H1 (cell line): Measurements from ENCODE around the gene MYO5A. TPM values are rescaled to one million over a fixed set of nuclear protein-coding genes. Genes with fewer than 3 reads are reported as not detected.

Experiments
- CTCF ChIA-PET: fragments of 300-600 bp; sonication (Branson Sonifier 250); formaldehyde crosslinking; loops from one replicate; lab custom pipeline; 2021; ENCODE audit not compliant: partially characterized antibody; lab: Charles Lee
- POLR2A ChIA-PET: fragments of 300-600 bp; sonication (Branson Sonifier 250); formaldehyde crosslinking; loops from one replicate; lab custom pipeline; 2021; ENCODE audit warnings: inconsistent platforms; ENCODE audit not compliant: partially characterized antibody; lab: Charles Lee
- DNase-seq, 2 experiments: peaks; one replicate each; pipeline versions ENCODE4 v3.0.0 to v3.0.0-alpha.2; 2010 to 2022; ENCODE audit warnings: low spot score in 2 of 2, low read depth in 1 of 2, mixed read lengths in 1 of 2
- FAIRE-seq: peaks from 2 replicates; lab custom pipeline; 2011; peaks lifted over from hg19 to GRCh38; lab: Jason Lieb, UNC
- H2AFZ ChIP-seq: 2 replicates; pipeline ENCODE4 v1.8.1; 2012; ENCODE audit warnings: low read length, inconsistent platforms
- H2AK5ac ChIP-seq: 2 replicates; pipeline ENCODE4 v1.6.1; 2013; ENCODE audit warnings: low read depth, low read length
- H2BK120ac ChIP-seq: replicated peaks from 2 replicates; pipeline ENCODE3; 2013; ENCODE audit warnings: low read depth, low read length, inconsistent platforms
- H2BK12ac ChIP-seq: 2 replicates; pipeline ENCODE4 v1.6.1; 2013; ENCODE audit warnings: low read depth, low read length
- H2BK15ac ChIP-seq: 2 replicates; pipeline ENCODE4 v1.6.1; 2013; ENCODE audit warnings: low read length
- H2BK20ac ChIP-seq: 2 replicates; pipeline ENCODE4 v1.6.1; 2013; ENCODE audit warnings: low read length
- H2BK5ac ChIP-seq: 2 replicates; pipeline ENCODE4 v1.6.1; 2013; ENCODE audit warnings: low read depth, low read length
- H3K14ac ChIP-seq: 2 replicates; pipeline ENCODE4 v1.6.1; 2013; ENCODE audit warnings: inconsistent platforms; ENCODE audit not compliant: insufficient read length
- H3K18ac ChIP-seq: 2 replicates; pipeline ENCODE4 v1.6.1; 2013; ENCODE audit warnings: low read length; ENCODE audit errors: extremely low read depth
- H3K23ac ChIP-seq: 2 replicates; pipeline ENCODE4 v1.6.1; 2013; ENCODE audit warnings: inconsistent platforms; ENCODE audit not compliant: insufficient read length
- H3K23me2 ChIP-seq: 2 replicates; pipeline ENCODE4 v1.6.1; 2013; ENCODE audit warnings: low read depth, low read length
- H3K27ac ChIP-seq: 2 replicates; pipeline ENCODE4 v1.6.1; 2011; ENCODE audit warnings: low read depth, low read length, inconsistent platforms
- H3K27me3 ChIP-seq, 4 experiments: replicated peaks in 1 of 4; 1 replicate in 1 of 4; 2 replicates in 3 of 4; pipeline versions ENCODE4 v1.6.1 to v1.8.1; 2011 to 2013; ENCODE audit warnings: low read length in 3 of 4, mild to moderate bottlenecking in 3 of 4, inconsistent platforms in 2 of 4, mixed read lengths in 2 of 4, moderate library complexity in 1 of 4; ENCODE audit not compliant: control insufficient read depth in 3 of 4, insufficient read depth in 3 of 4; ENCODE audit errors: extremely low read depth in 1 of 4
- H3K36me3 ChIP-seq, 4 experiments: 2 replicates each; pipeline versions ENCODE4 v1.6.1 to v1.8.1; 2011 to 2013; ENCODE audit warnings: mild to moderate bottlenecking in 4 of 4, low read length in 3 of 4, moderate library complexity in 2 of 4, control low read depth in 1 of 4, inconsistent platforms in 1 of 4; ENCODE audit not compliant: insufficient read depth in 4 of 4, control insufficient read depth in 2 of 4
- H3K4ac ChIP-seq: replicated peaks from 2 replicates; pipeline ENCODE3; 2013; ENCODE audit warnings: low read length, low read depth, mixed read lengths, inconsistent platforms; ENCODE audit not compliant: insufficient read length
- H3K4me1 ChIP-seq, 4 experiments: replicated peaks in 1 of 4; 1 replicate in 1 of 4; 2 replicates in 3 of 4; pipeline versions ENCODE4 v1.6.1 to v1.8.1; 2011 to 2013; ENCODE audit warnings: low read length in 3 of 4, inconsistent platforms in 2 of 4, mixed read lengths in 1 of 4; ENCODE audit not compliant: insufficient read depth in 4 of 4, control insufficient read depth in 3 of 4
- H3K4me2 ChIP-seq, 2 experiments: 2 replicates each; pipeline versions ENCODE4 v1.6.1 to v1.8.1; 2011 to 2013; ENCODE audit warnings: low read depth in 2 of 2, low read length in 2 of 2, control low read depth in 1 of 2, inconsistent platforms in 1 of 2, mild to moderate bottlenecking in 1 of 2; ENCODE audit not compliant: insufficient read depth in 1 of 2
- H3K4me3 ChIP-seq, 4 experiments: fragments of 200-600, 300-600 bp in 1 of 4; sonication (generic), shearing (Covaris generic), sonication (Bioruptor Twin) in 1 of 4; 2 replicates each; pipeline versions ENCODE4 v1.5.1 to v1.8.1; 2011 to 2016; ENCODE audit warnings: low read length in 4 of 4, low read depth in 3 of 4, control low read depth in 2 of 4, inconsistent platforms in 2 of 4, mild to moderate bottlenecking in 2 of 4, mixed read lengths in 1 of 4, moderate library complexity in 1 of 4; ENCODE audit not compliant: insufficient read depth in 2 of 4; ENCODE audit errors: extremely low read depth in 1 of 4
- H3K56ac ChIP-seq: replicated peaks from 2 replicates; pipeline ENCODE3; 2013; ENCODE audit warnings: low read depth, mild to moderate bottlenecking, mixed read lengths, low read length, inconsistent platforms; ENCODE audit not compliant: insufficient read length
- H3K79me1 ChIP-seq: 2 replicates; pipeline ENCODE4 v1.6.1; 2013; ENCODE audit warnings: low read depth, low read length, control low read depth
- H3K79me2 ChIP-seq, 2 experiments: 2 replicates each; pipeline versions ENCODE4 v1.6.1 to v1.8.1; 2012 to 2013; ENCODE audit warnings: low read length in 2 of 2, mild to moderate bottlenecking in 2 of 2, inconsistent platforms in 1 of 2; ENCODE audit not compliant: insufficient read depth in 2 of 2, control insufficient read depth in 1 of 2
- H3K9ac ChIP-seq, 4 experiments: replicated peaks in 1 of 4; 1 replicate in 1 of 4; 2 replicates in 3 of 4; pipeline versions ENCODE4 v1.6.1 to v1.8.1; 2011 to 2013; ENCODE audit warnings: low read depth in 3 of 4, low read length in 3 of 4, control low read depth in 2 of 4, mild to moderate bottlenecking in 2 of 4, moderate library complexity in 2 of 4, inconsistent platforms in 1 of 4; ENCODE audit errors: extremely low read depth in 1 of 4
- H3K9me3 ChIP-seq, 2 experiments: 2 replicates each; pipeline versions ENCODE4 v1.6.1 to v1.8.1; 2012 to 2013; ENCODE audit warnings: mild to moderate bottlenecking in 2 of 2, moderate library complexity in 2 of 2, control low read depth in 1 of 2, inconsistent platforms in 1 of 2, low read depth in 1 of 2, low read length in 1 of 2, mixed read lengths in 1 of 2; ENCODE audit not compliant: insufficient read depth in 2 of 2
- H4K20me1 ChIP-seq, 2 experiments: replicated peaks in 1 of 2; 2 replicates each; pipeline versions ENCODE3 to v1.8.1; 2011 to 2013; ENCODE audit warnings: inconsistent platforms in 2 of 2, low read length in 2 of 2, mild to moderate bottlenecking in 1 of 2; ENCODE audit not compliant: insufficient read depth in 2 of 2, control insufficient read depth in 1 of 2
- H4K5ac ChIP-seq: 2 replicates; pipeline ENCODE4 v1.6.1; 2013; ENCODE audit warnings: low read length, low read depth, mixed read lengths, inconsistent platforms; ENCODE audit not compliant: insufficient read length
- H4K8ac ChIP-seq: 2 replicates; pipeline ENCODE4 v1.8.0; 2013; ENCODE audit warnings: mild to moderate bottlenecking, moderate library complexity, low read length, inconsistent platforms; ENCODE audit not compliant: insufficient read depth; ENCODE audit errors: extremely low read depth
- H4K91ac ChIP-seq: replicated peaks from 2 replicates; pipeline ENCODE3; 2013; ENCODE audit warnings: low read length, mixed read lengths, inconsistent platforms; ENCODE audit not compliant: insufficient read length
- BRCA1 ChIP-seq: IDR thresholded peaks from 2 replicates; pipeline ENCODE4 v1.6.1; 2012; ENCODE audit warnings: low read depth, low read length, improper control_type of control experiment
- SIRT6 ChIP-seq: IDR thresholded peaks from one replicate; pipeline ENCODE4 v1.7.1; 2012; ENCODE audit warnings: low read length, inconsistent platforms
- WGBS, 2 experiments: shearing (Covaris generic) in 1 of 2; methylation state at CpG; one replicate each; pipeline versions ENCODE4 v1.1.6 to v1.1.7; 2013 to 2015; ENCODE audit warnings: low lambda C conversion rate in 2 of 2, mixed read lengths in 2 of 2, inconsistent platforms in 1 of 2, low coverage in 1 of 2, missing lambda C conversion rate in 1 of 2; ENCODE audit not compliant: insufficient replicate concordance in 2 of 2, insufficient coverage in 1 of 2, insufficient read length in 1 of 2; ENCODE audit errors: extremely low coverage in 1 of 2, missing lambda C conversion rate in 1 of 2; 5-methylcytosine and 5-hydroxymethylcytosine counted together
- polyA plus RNA-seq, 7 experiments: library from polyadenylated mRNA; depleted of rRNA in 3 of 7; stranded (reverse) in 5 of 7; unstranded in 2 of 7; fragments of >200 nt in 5 of 7; fragments of 200-250 nt in 2 of 7; gene quantifications; 1 replicate in 5 of 7; 2 replicates in 1 of 7; 4 replicates in 1 of 7; pipeline versions ENCODE4 v1.2.1 to v1.2.3, GENCODE V29; 2011 to 2013; ENCODE audit warnings: missing spikeins in 2 of 7, mixed read lengths in 2 of 7
- total RNA-seq: library from RNA; stranded (reverse); fragmentation: NEBNext Ultra II Directional; extraction: Animal tissue kit (Norgen Biotek cat#: 25700); gene quantifications from 2 replicates; pipeline ENCODE4 v1.2.1, GENCODE V29; 2021
- TF ChIP-seq, protein P1 (sequence below): IDR thresholded peaks from 2 replicates; pipeline ENCODE4 v1.6.1; 2011; ENCODE audit warnings: low read depth, mild to moderate bottlenecking, low read length; ENCODE audit not compliant: insufficient read depth

MYO5A gene
- total and polyA plus RNA-seq, 2 of the 8 experiments (the other 6 are each of a cell fraction or from before 2014, with no cell fraction given): 11.4 to 24.7 TPM

DNA sequence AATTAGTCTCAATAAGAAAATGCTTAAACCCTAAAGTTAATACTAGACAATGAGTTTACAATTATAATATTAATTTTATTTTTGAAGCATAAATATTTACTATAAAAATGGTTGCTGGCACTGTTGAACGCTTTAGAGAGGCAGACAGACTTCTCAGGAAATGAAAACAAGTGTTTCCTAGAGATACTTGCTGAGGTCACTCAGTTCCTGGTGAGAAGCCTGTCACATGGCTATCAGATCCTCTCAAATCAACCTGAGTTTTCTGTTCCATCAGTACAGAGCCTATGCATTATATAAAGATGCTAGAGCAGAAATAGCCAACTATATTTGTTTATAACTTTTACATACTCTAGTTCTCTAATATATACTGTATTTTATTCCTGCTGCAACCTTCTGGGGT, 109.2 kb downstream of the MYO5A start:
- Histone ChIP-seq H4K5ac (no peak overlapping the region), H2BK15ac (no peak overlapping the region), H2BK5ac (no peak overlapping the region), H3K9me3 (no peaks in the 10 kb centered on the region), H3K18ac (no peak overlapping the region), H2BK20ac (no peak overlapping the region)
- FAIRE-seq: no peak
- WGBS, 2 experiments: 84% methylated on average over 1 of the region's 1 CpG; no CpG with 5 or more reads in 1 of the 2 experiments
- TF ChIP-seq BRCA1 (no peak), SIRT6 (no peak)
- TF ChIP-seq, protein P1, sequence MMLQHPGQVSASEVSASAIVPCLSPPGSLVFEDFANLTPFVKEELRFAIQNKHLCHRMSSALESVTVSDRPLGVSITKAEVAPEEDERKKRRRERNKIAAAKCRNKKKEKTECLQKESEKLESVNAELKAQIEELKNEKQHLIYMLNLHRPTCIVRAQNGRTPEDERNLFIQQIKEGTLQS: no peak
- TF ChIP-seq, all 59 proteins: peak for 0
- Histone ChIP-seq H3K79me1 (no peaks in the 10 kb centered on the region), H4K91ac (no peak overlapping the region), H2AFZ (no peak overlapping the region), H3K4ac (no peak overlapping the region), H3K56ac (no peak overlapping the region), H3K27ac (no peak overlapping the region), H2AK5ac (no peak overlapping the region), H4K8ac (no peak overlapping the region), H3K9ac (no peak overlapping the region), H3K36me3 (no peaks in the 10 kb centered on the region), H2BK12ac (no peak overlapping the region), H3K4me1 (no peaks in the 10 kb centered on the region), H3K4me3 (no peak overlapping the region), H3K79me2 (no peaks in the 10 kb centered on the region), H4K20me1 (peaks cover 0 to 2% of the 10 kb centered on the region in 2 experiments), H2BK120ac (no peak overlapping the region), H3K23ac (no peak overlapping the region), H3K23me2 (no peaks in the 10 kb centered on the region), H3K4me2 (no peak overlapping the region), H3K27me3 (no peaks in the 10 kb centered on the region), H3K14ac (no peak overlapping the region)
- DNase-seq: no peak
- POLR2A ChIA-PET: no interaction called here
- CTCF ChIA-PET: interaction anchor here (0.9 kb wide), 1 partner anchor 17 kb away, joined by 4 read pairs; no protein-coding TSS in a partner anchor
